Type B pancreatic cell (in vitro differentiated cells): ENCODE results near the gene NR3C1. TPM values are rescaled to one million over a fixed set of nuclear protein-coding genes. Genes with fewer than 3 reads are reported as not detected.

Experiments used
- DNase-seq: peaks from one replicate; pipeline ENCODE4 v3.0.0; 2021; ENCODE audit warnings: mixed read lengths; ENCODE audit not compliant: unreplicated experiment; ENCODE audit errors: extremely low spot score
- H3K27ac Mint-ChIP-seq: 2 replicates; pipeline ENCODE4 v1.8.0; 2021; ENCODE audit warnings: mild to moderate bottlenecking, mixed read lengths
- H3K27me3 Mint-ChIP-seq: 2 replicates; pipeline ENCODE4 v1.8.0; 2021; ENCODE audit warnings: mixed read lengths
- H3K36me3 Mint-ChIP-seq: 2 replicates; pipeline ENCODE4 v1.8.0; 2021; ENCODE audit warnings: mixed read lengths
- H3K4me1 Mint-ChIP-seq: one replicate; pipeline ENCODE4 v1.8.0; 2021; ENCODE audit warnings: mixed read lengths; ENCODE audit not compliant: unreplicated experiment
- H3K4me3 Mint-ChIP-seq: 2 replicates; pipeline ENCODE4 v1.8.0; 2021; ENCODE audit warnings: mild to moderate bottlenecking, mixed read lengths
- H3K9me3 Mint-ChIP-seq: 2 replicates; pipeline ENCODE4 v1.8.0; 2021; ENCODE audit warnings: mixed read lengths
- total RNA-seq: library from RNA; stranded (reverse); gene quantifications from 2 replicates; pipeline ENCODE4 v1.2.1, GENCODE V29; 2021; ENCODE audit warnings: low replicate concordance
- TF ChIP-seq, protein P1 (sequence below): fragments of 200-600 bp; sonication (generic); conservative IDR thresholded peaks from 2 replicates; pipeline ENCODE4 v1.5.0; 2021; ENCODE audit warnings: antibody characterized with exemption, mild to moderate bottlenecking

Gene NR3C1
- total RNA-seq, 1 donor from 2014 or later: 94.0 TPM

DNA sequence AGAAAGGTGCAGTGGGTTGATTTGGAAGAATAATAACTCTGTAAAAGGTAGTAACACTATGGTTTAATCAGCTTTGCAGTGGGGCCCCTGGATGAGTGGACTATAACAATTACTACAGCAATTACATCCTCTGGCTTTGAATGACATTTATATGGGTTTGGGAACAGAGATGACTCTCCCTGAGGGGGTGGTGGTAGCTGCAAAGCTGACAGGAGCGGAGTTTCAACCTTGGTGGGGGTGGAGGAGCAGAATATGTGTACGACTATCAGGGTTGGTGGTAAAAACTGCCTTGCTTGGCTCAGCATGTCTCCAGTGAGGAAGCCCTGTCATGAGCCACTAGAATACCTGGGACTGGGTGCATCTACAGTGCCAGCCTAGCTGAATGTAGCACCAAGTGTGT is 28.3 kb upstream of the NR3C1 start:
- no peak overlapping the region for H3K4me3 Mint-ChIP-seq
- TF ChIP-seq, protein P1, sequence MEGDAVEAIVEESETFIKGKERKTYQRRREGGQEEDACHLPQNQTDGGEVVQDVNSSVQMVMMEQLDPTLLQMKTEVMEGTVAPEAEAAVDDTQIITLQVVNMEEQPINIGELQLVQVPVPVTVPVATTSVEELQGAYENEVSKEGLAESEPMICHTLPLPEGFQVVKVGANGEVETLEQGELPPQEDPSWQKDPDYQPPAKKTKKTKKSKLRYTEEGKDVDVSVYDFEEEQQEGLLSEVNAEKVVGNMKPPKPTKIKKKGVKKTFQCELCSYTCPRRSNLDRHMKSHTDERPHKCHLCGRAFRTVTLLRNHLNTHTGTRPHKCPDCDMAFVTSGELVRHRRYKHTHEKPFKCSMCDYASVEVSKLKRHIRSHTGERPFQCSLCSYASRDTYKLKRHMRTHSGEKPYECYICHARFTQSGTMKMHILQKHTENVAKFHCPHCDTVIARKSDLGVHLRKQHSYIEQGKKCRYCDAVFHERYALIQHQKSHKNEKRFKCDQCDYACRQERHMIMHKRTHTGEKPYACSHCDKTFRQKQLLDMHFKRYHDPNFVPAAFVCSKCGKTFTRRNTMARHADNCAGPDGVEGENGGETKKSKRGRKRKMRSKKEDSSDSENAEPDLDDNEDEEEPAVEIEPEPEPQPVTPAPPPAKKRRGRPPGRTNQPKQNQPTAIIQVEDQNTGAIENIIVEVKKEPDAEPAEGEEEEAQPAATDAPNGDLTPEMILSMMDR: no peak

DNA sequence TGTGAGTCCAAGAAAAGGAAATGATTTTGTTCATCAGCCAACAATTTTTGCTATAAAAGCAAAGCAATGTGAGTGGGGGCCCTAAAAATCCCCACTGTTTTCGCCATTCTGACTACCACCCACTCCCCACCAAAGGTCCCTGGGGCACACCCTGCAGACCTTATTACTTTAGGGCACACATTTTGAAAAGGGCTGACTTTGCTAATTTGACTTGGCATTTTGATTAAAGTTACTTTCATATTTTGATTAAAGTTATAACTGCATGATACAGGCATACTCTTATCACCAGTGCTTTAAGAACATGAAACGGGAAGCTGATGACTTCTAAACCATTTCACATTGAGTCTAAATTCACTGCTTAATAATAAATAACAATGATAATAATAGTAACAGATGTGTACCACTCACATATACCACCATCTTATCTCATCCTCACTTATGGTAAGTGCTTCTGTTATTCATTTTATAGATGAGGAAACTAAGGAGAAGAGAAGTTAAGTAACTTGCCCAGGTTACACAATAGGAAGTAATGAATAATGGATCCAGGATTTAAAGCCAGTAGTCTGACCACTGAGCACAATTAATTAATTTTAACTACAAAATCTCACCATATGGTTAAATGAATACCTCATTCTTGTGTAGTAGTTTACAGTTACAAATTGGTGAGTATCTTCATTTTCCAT is 25.4 kb upstream of the NR3C1 start:
- TF ChIP-seq, protein P1: no peak
- peaks cover 9% of the 10 kb centered on the region for H3K4me1 Mint-ChIP-seq
- H3K27me3 Mint-ChIP-seq: peaks cover 11% of the 10 kb centered on the region
- no peak overlapping the region for H3K4me3 Mint-ChIP-seq
- no peak overlapping the region for H3K27ac Mint-ChIP-seq
- DNase-seq: no peak
- peaks cover 4% of the 10 kb centered on the region for H3K9me3 Mint-ChIP-seq
- H3K36me3 Mint-ChIP-seq: no peaks in the 10 kb centered on the region

More for the DNA sequence above, 28.3 kb upstream of the NR3C1 start:
- H3K9me3 Mint-ChIP-seq: peaks cover 4% of the 10 kb centered on the region
- H3K4me1 Mint-ChIP-seq: peaks cover 30% of the 10 kb centered on the region
- H3K27me3 Mint-ChIP-seq: peaks cover 24% of the 10 kb centered on the region
- no peaks in the 10 kb centered on the region for H3K36me3 Mint-ChIP-seq
- H3K27ac Mint-ChIP-seq: no peak overlapping the region
- no peak for DNase-seq

DNA sequence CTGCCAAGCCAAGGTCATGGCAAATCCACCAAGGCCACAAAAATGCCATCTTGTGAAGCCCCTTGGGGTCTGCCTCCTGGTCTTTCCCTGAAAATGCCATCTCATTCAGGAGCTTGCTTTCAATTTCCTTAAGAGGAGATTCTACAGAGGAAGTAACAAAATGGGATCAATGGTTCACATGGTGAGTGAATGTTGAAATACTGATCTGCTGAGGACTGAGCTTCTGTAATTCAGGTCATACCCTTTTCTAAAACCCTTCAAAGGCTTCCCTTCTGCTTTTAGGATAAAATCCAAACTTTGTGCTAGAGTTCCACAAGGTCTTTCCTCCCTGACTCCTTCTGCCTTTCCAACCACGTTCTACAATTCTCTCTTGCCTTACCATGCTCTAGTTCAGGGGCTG is 24.7 kb upstream of the NR3C1 start:
- Mint-ChIP-seq H3K36me3 (no peaks in the 10 kb centered on the region), H3K4me1 (peaks cover 4% of the 10 kb centered on the region), H3K4me3 (no peak overlapping the region), H3K9me3 (peaks cover 4% of the 10 kb centered on the region), H3K27me3 (peaks cover 9% of the 10 kb centered on the region), H3K27ac (no peak overlapping the region)
- TF ChIP-seq, protein P1: no peak
- DNase-seq: no peak

DNA sequence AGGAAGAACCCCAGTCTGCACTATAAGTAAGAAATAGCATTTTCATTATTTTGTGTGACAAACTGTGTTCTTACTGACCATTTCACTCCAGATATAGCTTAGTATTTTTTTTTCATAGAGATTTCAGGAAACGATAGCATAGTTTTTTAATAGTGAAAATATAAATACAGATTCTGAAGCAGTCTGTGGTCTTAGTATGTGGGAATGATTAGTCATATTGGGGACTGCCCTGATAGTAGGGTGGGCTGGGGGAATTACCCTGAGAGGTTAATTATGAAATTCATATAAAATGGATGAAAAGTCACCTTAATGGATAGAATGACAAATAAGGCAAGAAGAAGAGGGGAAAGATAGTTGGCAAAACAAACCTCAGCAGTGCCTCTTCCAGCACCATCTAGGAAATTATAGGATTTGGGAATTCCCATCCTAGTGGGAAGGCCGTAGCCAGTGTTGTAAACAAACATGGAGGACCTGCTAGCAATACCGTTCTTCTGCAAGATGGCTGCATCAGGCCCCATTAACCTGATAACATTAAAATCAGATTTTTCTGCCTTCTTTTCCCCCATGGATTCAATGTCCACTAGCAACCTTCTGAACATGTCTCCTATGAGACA is 23.7 kb upstream of the NR3C1 start:
- no peak for DNase-seq
- TF ChIP-seq, protein P1: no peak

DNA sequence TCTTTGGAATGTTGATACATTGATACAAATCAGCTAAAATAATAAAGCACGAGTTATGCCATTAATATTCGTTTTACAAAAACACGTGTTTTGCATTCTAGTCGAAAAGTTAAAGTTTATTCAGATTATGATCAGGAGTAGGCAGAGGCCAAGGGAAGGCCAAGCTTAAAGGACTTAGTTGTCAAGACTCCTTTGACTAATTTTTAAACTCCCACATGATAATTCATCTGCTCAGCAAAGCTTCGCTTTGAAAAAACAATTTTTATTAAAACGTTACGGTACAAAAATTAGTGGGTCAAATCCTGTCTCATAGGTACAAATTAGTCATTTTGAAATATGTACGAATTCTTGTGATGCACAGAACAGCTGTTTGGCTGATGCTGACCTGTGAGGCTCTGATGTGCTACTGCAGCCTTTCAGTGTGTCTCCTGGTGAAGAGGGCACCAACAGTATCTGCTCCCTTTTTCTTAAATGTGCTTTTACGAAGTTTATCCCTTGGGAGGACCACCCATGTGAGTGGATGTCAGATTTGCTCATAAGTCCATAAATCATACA is 23.0 kb upstream of the NR3C1 start:
- H3K27me3 Mint-ChIP-seq: peaks cover 3% of the 10 kb centered on the region
- H3K27ac Mint-ChIP-seq: no peak overlapping the region
- DNase-seq: no peak
- H3K9me3 Mint-ChIP-seq: peaks cover 4% of the 10 kb centered on the region
- no peak overlapping the region for H3K4me3 Mint-ChIP-seq
- peaks cover 4% of the 10 kb centered on the region for H3K4me1 Mint-ChIP-seq
- peaks cover 4% of the 10 kb centered on the region for H3K36me3 Mint-ChIP-seq
- TF ChIP-seq, protein P1: no peak

More for the DNA sequence above, 23.7 kb upstream of the NR3C1 start:
- H3K4me1 Mint-ChIP-seq: peaks cover 4% of the 10 kb centered on the region
- H3K27me3 Mint-ChIP-seq: peaks cover 9% of the 10 kb centered on the region
- no peaks in the 10 kb centered on the region for H3K36me3 Mint-ChIP-seq
- H3K4me3 Mint-ChIP-seq: no peak overlapping the region
- no peak overlapping the region for H3K27ac Mint-ChIP-seq
- H3K9me3 Mint-ChIP-seq: peaks cover 4% of the 10 kb centered on the region
